Progenitor cell of endocrine pancreas (in vitro differentiated cells): ENCODE data around the gene C15orf62. TPM values are rescaled to one million over a fixed set of nuclear protein-coding genes. Genes with fewer than 3 reads are reported as not detected.

ENCODE experiments used
- DNase-seq: peaks from one replicate; pipeline ENCODE4 v3.0.0; 2021; ENCODE audit warnings: low spot score; ENCODE audit not compliant: unreplicated experiment
- H3K27ac Mint-ChIP-seq: 2 replicates; pipeline ENCODE4 v1.8.0; 2021; ENCODE audit warnings: mild to moderate bottlenecking, moderate library complexity, mixed read lengths
- H3K27me3 Mint-ChIP-seq: 2 replicates; pipeline ENCODE4 v1.8.0; 2021; ENCODE audit warnings: mixed read lengths
- H3K36me3 Mint-ChIP-seq: 2 replicates; pipeline ENCODE4 v1.8.0; 2022; ENCODE audit warnings: mixed read lengths; ENCODE audit not compliant: insufficient read depth
- H3K4me1 Mint-ChIP-seq: 2 replicates; pipeline ENCODE4 v1.8.0; 2021; ENCODE audit warnings: low read depth, mixed read lengths
- H3K4me3 Mint-ChIP-seq: 2 replicates; pipeline ENCODE4 v1.8.0; 2021; ENCODE audit warnings: low read depth, mild to moderate bottlenecking, moderate library complexity, mixed read lengths
- H3K9me3 Mint-ChIP-seq: 2 replicates; pipeline ENCODE4 v1.8.0; 2021; ENCODE audit warnings: low read depth, mixed read lengths
- CTCF ChIP-seq: fragments of 200-600 bp; sonication (generic); IDR thresholded peaks from one replicate; pipeline ENCODE4 v1.5.0; 2021; ENCODE audit warnings: antibody characterized with exemption, mild to moderate bottlenecking; ENCODE audit not compliant: unreplicated experiment
- total RNA-seq: library from RNA; stranded (reverse); gene quantifications from 2 replicates; pipeline ENCODE4 v1.2.1, GENCODE V29; 2021

Gene C15orf62
- total RNA-seq, 1 donor from 2014 or later: 1.9 TPM

GRCh38 chr15:40796512-40796911 is 26.7 kb downstream of the C15orf62 start:
- Mint-ChIP-seq H3K4me3 (no peak overlapping the region), H3K27ac (no peak overlapping the region), H3K9me3 (no peaks in the 10 kb centered on the region), H3K4me1 (peaks cover 21% of the 10 kb centered on the region), H3K36me3 (peaks cover 10% of the 10 kb centered on the region), H3K27me3 (no peaks in the 10 kb centered on the region)
- TF ChIP-seq CTCF: no peak
- no peak for DNase-seq

DNA sequence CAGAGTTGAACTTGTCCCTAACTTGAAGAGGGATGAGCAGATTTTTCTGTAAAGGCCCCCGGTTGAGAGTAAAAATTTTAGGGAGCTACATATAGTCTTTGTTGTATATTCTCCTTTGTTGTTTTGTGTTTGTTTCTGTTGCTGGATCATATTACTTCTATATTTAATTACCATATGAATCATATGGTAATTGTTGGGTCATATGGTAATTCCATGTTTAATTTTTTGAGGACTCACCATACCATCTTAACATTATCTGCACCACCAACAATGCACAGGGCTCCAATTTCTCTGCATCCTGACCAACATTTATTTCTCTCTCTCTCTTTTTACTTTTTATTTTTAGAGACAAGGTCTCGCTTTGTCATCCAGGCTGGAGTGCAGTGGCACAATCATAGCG is 29.7 kb downstream of the C15orf62 start:
- Mint-ChIP-seq H3K4me3 (no peak overlapping the region), H3K36me3 (peaks cover 5% of the 10 kb centered on the region), H3K27ac (peak overlapping the region; percentile 26), H3K9me3 (no peaks in the 10 kb centered on the region), H3K27me3 (no peaks in the 10 kb centered on the region), H3K4me1 (peaks cover 12% of the 10 kb centered on the region)
- DNase-seq: no peak
- TF ChIP-seq CTCF: no peak

DNA sequence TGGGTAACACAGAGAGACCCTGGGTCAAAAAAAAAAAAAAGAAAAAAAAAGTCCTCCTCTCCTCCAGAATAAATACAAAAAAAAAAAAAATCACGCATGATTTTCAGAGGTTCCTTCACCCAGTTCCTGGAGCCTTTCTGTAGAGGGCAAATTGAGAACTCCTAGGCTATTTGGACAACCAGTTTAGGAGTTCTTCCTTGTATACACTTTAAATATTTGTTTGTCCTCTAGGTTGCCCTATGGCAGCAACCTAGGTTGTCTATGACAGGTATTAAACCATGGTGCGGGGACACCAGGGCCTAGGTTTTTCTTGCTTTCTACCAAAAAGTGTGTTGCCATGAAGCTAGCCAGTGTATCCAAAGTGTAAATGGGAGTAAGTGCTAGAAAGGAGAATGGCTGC is 33.3 kb downstream of the C15orf62 start:
- H3K27me3 Mint-ChIP-seq: no peaks in the 10 kb centered on the region
- no peak overlapping the region for H3K4me3 Mint-ChIP-seq
- no peak for TF ChIP-seq CTCF

DNA sequence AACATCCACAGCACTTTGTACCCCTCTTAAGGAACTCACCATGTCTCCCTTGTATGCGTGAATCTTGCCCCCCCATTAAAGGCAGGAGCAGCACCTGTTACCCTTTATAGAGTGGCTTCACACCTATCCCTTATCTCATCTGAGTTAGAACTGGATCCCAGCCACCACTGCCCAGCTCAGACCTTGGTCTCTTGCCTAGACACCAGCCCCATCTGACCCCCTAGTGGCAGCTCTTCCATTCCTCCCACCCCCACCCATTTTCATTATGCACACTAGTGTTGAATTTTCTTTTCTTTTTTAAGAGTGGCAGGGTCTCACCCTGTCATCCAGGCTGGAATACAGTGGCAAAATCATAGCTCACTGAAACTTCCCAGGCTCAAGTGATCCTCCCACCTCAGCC is 33.9 kb downstream of the C15orf62 start:
- Mint-ChIP-seq H3K9me3 (no peaks in the 10 kb centered on the region), H3K27ac (no peak overlapping the region), H3K4me3 (no peak overlapping the region), H3K36me3 (peaks cover 4% of the 10 kb centered on the region), H3K4me1 (peaks cover 17% of the 10 kb centered on the region), H3K27me3 (no peaks in the 10 kb centered on the region)
- DNase-seq: no peak
- TF ChIP-seq CTCF: no peak

More for the DNA sequence above, 33.3 kb downstream of the C15orf62 start:
- H3K27ac Mint-ChIP-seq: no peak overlapping the region
- DNase-seq: no peak
- H3K9me3 Mint-ChIP-seq: no peaks in the 10 kb centered on the region
- peaks cover 19% of the 10 kb centered on the region for H3K4me1 Mint-ChIP-seq
- H3K36me3 Mint-ChIP-seq: peaks cover 4% of the 10 kb centered on the region

DNA sequence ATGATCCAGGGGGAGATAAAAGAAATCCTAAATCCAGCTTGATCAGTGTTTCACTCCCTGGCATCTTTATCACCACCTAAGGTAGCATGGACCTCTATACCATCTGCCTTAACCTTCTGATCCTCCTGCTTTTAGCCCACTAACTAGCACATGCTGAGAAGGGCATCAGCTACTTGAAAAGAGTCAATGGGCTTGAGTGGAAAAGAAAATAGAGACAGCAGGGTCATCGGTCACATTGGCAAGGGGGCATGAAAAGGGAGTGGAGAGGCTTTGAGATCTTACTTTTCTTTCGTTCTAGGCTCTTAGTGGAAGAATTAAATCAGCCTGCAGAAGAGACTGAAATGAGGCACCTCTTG is 36.9 kb downstream of the C15orf62 start:
- no peak for DNase-seq
- no peaks in the 10 kb centered on the region for H3K9me3 Mint-ChIP-seq
- H3K36me3 Mint-ChIP-seq: no peaks in the 10 kb centered on the region
- peak overlapping the region; percentile 95 for H3K27ac Mint-ChIP-seq
- peaks cover 11% of the 10 kb centered on the region for H3K4me1 Mint-ChIP-seq
- H3K27me3 Mint-ChIP-seq: no peaks in the 10 kb centered on the region
- peak overlapping the region; percentile 99 for H3K4me3 Mint-ChIP-seq
- no peak for TF ChIP-seq CTCF
